ENCODE measurements around the gene OR4D1. TPM values are rescaled to one million over a fixed set of nuclear protein-coding genes. Genes with fewer than 3 reads are reported as not detected.

OR4D1 gene
- total and polyA plus RNA-seq, 2 of the 4 experiments (the other 2 are of a cell fraction) = not detected

- dilution Hi-C loops (cut with HindIII; ENCODE audit: low sequenced_read_pairs, unreplicated experiment) = no loop called here
- POLR2A ChIA-PET (ENCODE audit: unreplicated experiment) = no interaction called here
Observed at GRCh38 chr17:58205936-58206335, 57.8 kb downstream of the OR4D1 start.

More at GRCh38 chr17:58205936-58206335, 57.8 kb downstream of the OR4D1 start:
- no peak overlapping the region for H3K56ac ChIP-seq (ENCODE audit: extremely low read depth, insufficient read depth, low read length)
- TF ChIP-seq USF2 (IDR thresholded peaks at IDR 0.05; ENCODE audit: low read depth, low read length) = no peak
- no peak for TF ChIP-seq MXI1 (IDR thresholded peaks at IDR 0.05; ENCODE audit: borderline replicate concordance, low read depth, low read length)
- no peak for TF ChIP-seq CEBPB (IDR thresholded peaks at IDR 0.05; ENCODE audit: low read depth, low read length)
- TF ChIP-seq BHLHE40 (IDR thresholded peaks at IDR 0.05; ENCODE audit: low read depth, low read length) = no peak
- in situ Hi-C loops (cut with MboI; ENCODE audit: low sequenced_read_pairs) = no loop called here
- no peak overlapping the region for H3K4me3 ChIP-seq (ENCODE audit: insufficient read depth, low read depth, low read length)
- intact Hi-C loops (cut with micrococcal nuclease) = no loop called here
- no TSS peak for BruUV-seq (replicated peaks)
- H4K5ac ChIP-seq (ENCODE audit: low read depth, low read length) = no peak overlapping the region
- H3K14ac ChIP-seq (replicated peaks; ENCODE audit: low read depth, low read length) = no peak overlapping the region
- H3K9ac ChIP-seq (ENCODE audit: low read depth, low read length) = no peak overlapping the region
- no peak overlapping the region for H4K91ac ChIP-seq (ENCODE audit: insufficient read depth, low read depth, low read length)
- peaks cover 19% of the 10 kb centered on the region for H3K36me3 ChIP-seq (ENCODE audit: control insufficient read depth, insufficient read depth, low read length)
- H2AK5ac ChIP-seq (ENCODE audit: low read depth, low read length) = no peak overlapping the region
- H2BK5ac ChIP-seq (ENCODE audit: low read depth, low read length, poor library complexity, severe bottlenecking) = no peak overlapping the region
- no peak overlapping the region for H3K27ac ChIP-seq (ENCODE audit: insufficient read depth, low read length)
- no peak overlapping the region for H3K18ac ChIP-seq (ENCODE audit: low read depth, low read length)
- no peak overlapping the region for H3K23ac ChIP-seq (ENCODE audit: low read depth, low read length)
- H3K4me1 ChIP-seq (ENCODE audit: control insufficient read depth, insufficient read depth, low read length) = no peaks in the 10 kb centered on the region
- DNase-seq (no peak), ATAC-seq (ENCODE audit: low read depth) (no peak)
- no peak overlapping the region for H3K4ac ChIP-seq (ENCODE audit: low read depth, low read length)
- no peaks in the 10 kb centered on the region for H3K27me3 ChIP-seq (ENCODE audit: control insufficient read depth, insufficient read depth, low read length)
- H2BK20ac ChIP-seq (ENCODE audit: low read depth, low read length) = no peak overlapping the region
- H4K20me1 ChIP-seq (ENCODE audit: insufficient read depth, low read length) = no peaks in the 10 kb centered on the region
- CTCF ChIA-PET = no interaction called here
- H3K9me1 ChIP-seq (ENCODE audit: insufficient read depth, low read length) = no peaks in the 10 kb centered on the region
- 63% methylated on average over 2 of the region's 11 CpGs; no CpG with 5 or more reads in 1 of the 2 experiments for WGBS, 2 experiments (ENCODE audit: extremely low coverage in 2 of 2, insufficient read length in 1 of 2)
- no peak overlapping the region for H2BK120ac ChIP-seq (ENCODE audit: low read depth, low read length)
- H4K8ac ChIP-seq (ENCODE audit: low read depth in 2 of 2, low read length in 2 of 2) = no peak overlapping the region
- H2BK15ac ChIP-seq (ENCODE audit: low read depth, low read length) = no peak overlapping the region
- no peak overlapping the region for H2AFZ ChIP-seq (replicated peaks; ENCODE audit: low read length, poor library complexity)
- H3K4me2 ChIP-seq (ENCODE audit: low read depth, low read length) = no peak overlapping the region
- no peaks in the 10 kb centered on the region for H3K79me1 ChIP-seq (ENCODE audit: low read depth in 1 of 2, low read length in 2 of 2)
- H2AK9ac ChIP-seq (replicated peaks; ENCODE audit: low read depth, low read length, poor library complexity) = no peak overlapping the region
- H3K9me3 ChIP-seq (ENCODE audit: control insufficient read depth, insufficient read depth, low read length) = no peaks in the 10 kb centered on the region

Measured in IMR-90 (cell line).